Measurements from ENCODE around the gene UNC93B1.

Gene UNC93B1

DNA sequence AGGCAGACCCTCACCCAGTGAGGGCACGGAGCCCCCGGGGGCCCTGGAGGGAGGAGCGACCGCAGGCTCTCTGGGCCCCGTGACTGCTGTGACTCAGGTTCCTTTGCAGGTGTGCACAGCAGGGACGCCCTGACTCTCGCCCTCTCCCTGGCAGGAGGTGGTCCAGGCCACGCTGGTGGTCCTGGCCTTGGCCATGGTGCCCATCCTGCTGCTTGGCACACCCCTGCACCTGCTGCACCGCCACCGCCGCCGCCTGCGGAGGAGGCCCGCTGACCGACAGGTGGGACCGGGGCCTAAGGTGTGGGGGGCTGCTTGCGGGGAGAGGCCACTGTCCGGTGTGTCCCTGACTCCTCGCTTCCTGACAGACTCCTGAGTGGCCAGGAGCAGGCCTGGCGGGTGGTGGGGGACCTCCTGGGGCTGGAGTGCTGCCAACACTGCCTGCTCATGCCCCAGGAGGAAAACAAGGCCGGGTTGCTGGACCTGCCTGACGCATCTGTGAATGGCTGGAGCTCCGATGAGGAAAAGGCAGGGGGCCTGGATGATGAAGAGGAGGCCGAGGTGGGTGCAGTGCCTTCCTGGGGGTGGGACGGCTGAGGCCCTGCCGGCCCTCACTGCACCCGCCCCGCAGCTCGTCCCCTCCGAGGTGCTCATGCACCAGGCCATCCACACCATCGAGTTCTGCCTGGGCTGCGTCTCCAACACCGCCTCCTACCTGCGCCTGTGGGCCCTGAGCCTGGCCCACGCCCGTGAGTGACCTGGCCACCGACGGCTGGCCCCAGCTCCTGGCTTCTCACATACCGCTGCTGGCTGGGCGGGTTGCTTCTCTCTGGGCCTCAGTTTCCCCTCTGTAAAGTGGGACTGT, 45.8 kb upstream of the UNC93B1 start:
- TF ChIP-seq, protein P1, sequence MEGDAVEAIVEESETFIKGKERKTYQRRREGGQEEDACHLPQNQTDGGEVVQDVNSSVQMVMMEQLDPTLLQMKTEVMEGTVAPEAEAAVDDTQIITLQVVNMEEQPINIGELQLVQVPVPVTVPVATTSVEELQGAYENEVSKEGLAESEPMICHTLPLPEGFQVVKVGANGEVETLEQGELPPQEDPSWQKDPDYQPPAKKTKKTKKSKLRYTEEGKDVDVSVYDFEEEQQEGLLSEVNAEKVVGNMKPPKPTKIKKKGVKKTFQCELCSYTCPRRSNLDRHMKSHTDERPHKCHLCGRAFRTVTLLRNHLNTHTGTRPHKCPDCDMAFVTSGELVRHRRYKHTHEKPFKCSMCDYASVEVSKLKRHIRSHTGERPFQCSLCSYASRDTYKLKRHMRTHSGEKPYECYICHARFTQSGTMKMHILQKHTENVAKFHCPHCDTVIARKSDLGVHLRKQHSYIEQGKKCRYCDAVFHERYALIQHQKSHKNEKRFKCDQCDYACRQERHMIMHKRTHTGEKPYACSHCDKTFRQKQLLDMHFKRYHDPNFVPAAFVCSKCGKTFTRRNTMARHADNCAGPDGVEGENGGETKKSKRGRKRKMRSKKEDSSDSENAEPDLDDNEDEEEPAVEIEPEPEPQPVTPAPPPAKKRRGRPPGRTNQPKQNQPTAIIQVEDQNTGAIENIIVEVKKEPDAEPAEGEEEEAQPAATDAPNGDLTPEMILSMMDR (IDR thresholded peaks at IDR 0.05) = no peak
- Histone ChIP-seq H3K9me3 (no peaks in the 10 kb centered on the region), H3K36me3 (peaks cover 100% of the 10 kb centered on the region), H3K4me1 (ENCODE audit: control insufficient read depth in 1 of 2, insufficient read depth in 1 of 2, low read depth in 1 of 2, low read length in 1 of 2) (no peaks in the 10 kb centered on the region), H3K27me3 (no peaks in the 10 kb centered on the region), H3K27ac (no peak overlapping the region), H3K4me3 (ENCODE audit: low read depth in 1 of 2, low read length in 1 of 2) (no peak overlapping the region)

DNA sequence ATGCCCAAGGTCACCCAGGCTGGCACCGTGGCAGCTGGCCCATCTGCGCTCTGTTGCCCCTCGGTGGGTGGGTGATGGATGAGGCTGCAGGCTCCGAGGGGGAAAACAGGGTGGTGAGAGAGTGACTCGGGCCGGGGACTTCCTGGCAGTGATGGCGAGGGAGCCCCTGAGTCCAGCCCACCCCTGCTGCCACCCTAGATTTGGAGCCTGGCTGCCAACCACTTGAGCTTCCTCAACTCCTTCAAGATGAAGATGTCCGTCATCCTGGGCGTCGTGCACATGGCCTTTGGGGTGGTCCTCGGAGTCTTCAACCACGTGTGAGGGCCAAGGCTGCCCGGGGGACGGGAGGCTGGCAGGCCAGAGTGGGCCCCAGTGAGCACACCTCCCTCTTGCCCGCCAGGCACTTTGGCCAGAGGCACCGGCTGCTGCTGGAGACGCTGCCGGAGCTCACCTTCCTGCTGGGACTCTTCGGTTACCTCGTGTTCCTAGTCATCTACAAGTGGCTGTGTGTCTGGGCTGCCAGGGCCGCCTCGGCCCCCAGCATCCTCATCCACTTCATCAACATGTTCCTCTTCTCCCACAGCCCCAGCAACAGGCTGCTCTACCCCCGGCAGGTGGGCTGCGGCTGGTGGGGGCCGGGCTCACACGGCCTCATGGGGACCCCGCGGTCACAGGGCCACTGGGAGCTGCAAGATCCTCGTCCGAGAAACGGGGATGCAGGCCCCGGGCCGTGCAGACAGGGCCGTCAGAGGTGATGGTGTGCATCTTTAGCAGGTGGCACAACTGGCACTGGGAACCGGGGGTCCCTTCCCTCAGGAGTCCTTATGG, 45.0 kb upstream of the UNC93B1 start:
- no peak overlapping the region for H3K4me3 ChIP-seq (ENCODE audit: low read depth in 1 of 2, low read length in 1 of 2)
- H3K27ac ChIP-seq = no peak overlapping the region
- H3K27me3 ChIP-seq = no peaks in the 10 kb centered on the region
- TF ChIP-seq, protein P1 (IDR thresholded peaks at IDR 0.05) = no peak
- H3K36me3 ChIP-seq = peaks cover 100% of the 10 kb centered on the region
- no peaks in the 10 kb centered on the region for H3K4me1 ChIP-seq (ENCODE audit: control insufficient read depth in 1 of 2, insufficient read depth in 1 of 2, low read depth in 1 of 2, low read length in 1 of 2)
- no peaks in the 10 kb centered on the region for H3K9me3 ChIP-seq

- no peaks in the 10 kb centered on the region for H3K4me1 ChIP-seq (ENCODE audit: control insufficient read depth in 1 of 2, insufficient read depth in 1 of 2, low read depth in 1 of 2, low read length in 1 of 2)
- no peaks in the 10 kb centered on the region for H3K9me3 ChIP-seq
- peaks cover 100% of the 10 kb centered on the region for H3K36me3 ChIP-seq
- H3K4me3 ChIP-seq (ENCODE audit: low read depth in 1 of 2, low read length in 1 of 2) = no peak overlapping the region
- TF ChIP-seq, protein P1 (IDR thresholded peaks at IDR 0.05) = no peak
- no peak overlapping the region for H3K27ac ChIP-seq
- H3K27me3 ChIP-seq = no peaks in the 10 kb centered on the region
Measured at GRCh38 chr11:68047437-68048290, 43.8 kb upstream of the UNC93B1 start.

DNA sequence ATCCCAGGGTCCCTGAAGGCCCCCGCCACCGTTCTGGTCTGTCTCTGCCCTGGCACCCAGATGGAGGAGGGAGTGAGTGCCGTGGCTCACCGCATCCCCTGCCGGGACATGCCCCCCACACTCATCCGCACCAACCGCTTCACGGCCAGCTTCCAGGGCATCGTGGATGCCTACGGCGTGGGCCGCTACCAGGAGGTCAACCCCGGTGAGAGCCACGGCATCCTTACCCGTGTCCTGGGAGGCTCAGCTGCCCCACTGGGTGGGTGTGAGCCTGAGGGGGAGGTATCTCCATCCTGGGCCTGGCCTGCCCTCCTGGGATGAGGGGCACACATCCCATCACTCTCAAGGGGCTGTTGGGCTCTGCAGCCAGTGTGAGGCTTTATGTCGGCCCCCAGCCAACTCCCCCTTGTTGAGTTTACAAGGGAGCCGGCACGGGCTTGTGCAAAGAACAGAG, 41.0 kb upstream of the UNC93B1 start:
- H3K27me3 ChIP-seq = no peaks in the 10 kb centered on the region
- peaks cover 95% of the 10 kb centered on the region for H3K36me3 ChIP-seq
- H3K4me3 ChIP-seq (ENCODE audit: low read depth in 1 of 2, low read length in 1 of 2) = no peak overlapping the region
- TF ChIP-seq, protein P1 (IDR thresholded peaks at IDR 0.05) = no peak
- H3K4me1 ChIP-seq (ENCODE audit: control insufficient read depth in 1 of 2, insufficient read depth in 1 of 2, low read depth in 1 of 2, low read length in 1 of 2) = peaks cover 17% of the 10 kb centered on the region in 2 experiments
- no peaks in the 10 kb centered on the region for H3K9me3 ChIP-seq
- no peak overlapping the region for H3K27ac ChIP-seq
